GM23338 (cell line): Measurements from ENCODE around the gene ZNF664. TPM values are rescaled to one million over a fixed set of nuclear protein-coding genes. Genes with fewer than 3 reads are reported as not detected.

Experiments used
- ATAC-seq: fragments of 200-7000 bp; cut with Tn5 transposase; 3 replicates; pipeline ENCODE4 v1.9.1; 2020
- DNase-seq: peaks from one replicate; pipeline ENCODE4 v3.0.0-alpha.2; 2015; ENCODE audit warnings: low spot score
- H2AFZ ChIP-seq: fragments of 200-600 bp; sonication (generic); 2 replicates; pipeline ENCODE4 v1.8.0; 2016; ENCODE audit warnings: antibody characterized with exemption, mild to moderate bottlenecking, moderate library complexity
- H3F3A ChIP-seq: fragments of 200-600 bp; sonication (generic); replicated peaks from 2 replicates; pipeline ENCODE4 v1.8.0; 2017; ENCODE audit warnings: antibody characterized with exemption, mixed run types, low read depth
- H3K27ac ChIP-seq: fragments of 200-600 bp; sonication (generic); 2 replicates; pipeline ENCODE4 v1.6.1; 2016; ENCODE audit warnings: low read depth
- H3K27me3 ChIP-seq: fragments of 200-600 bp; sonication (generic); 2 replicates; pipeline ENCODE4 v1.8.0; 2016; ENCODE audit warnings: mild to moderate bottlenecking, mixed run types, moderate library complexity; ENCODE audit not compliant: insufficient read depth
- H3K36me3 ChIP-seq: fragments of 200-600 bp; sonication (generic); 2 replicates; pipeline ENCODE4 v1.8.0; 2016; ENCODE audit warnings: mild to moderate bottlenecking; ENCODE audit not compliant: insufficient read depth
- H3K4me1 ChIP-seq: fragments of 200-600 bp; sonication (generic); 2 replicates; pipeline ENCODE4 v1.8.0; 2016; ENCODE audit warnings: mild to moderate bottlenecking, moderate library complexity; ENCODE audit not compliant: insufficient read depth
- H3K4me2 ChIP-seq: fragments of 200-600 bp; sonication (generic); 2 replicates; pipeline ENCODE4 v1.7.1; 2017; ENCODE audit warnings: mixed run types
- H3K4me3 ChIP-seq: fragments of 200-600 bp; sonication (generic); 2 replicates; pipeline ENCODE4 v1.6.1; 2016; ENCODE audit warnings: mixed run types
- H3K79me2 ChIP-seq: fragments of 200-600 bp; sonication (generic); replicated peaks from 2 replicates; pipeline ENCODE4 v1.8.0; 2017; ENCODE audit warnings: mild to moderate bottlenecking; ENCODE audit not compliant: insufficient read depth
- H3K9me2 ChIP-seq: fragments of 200-600 bp; sonication (generic); 2 replicates; pipeline ENCODE4 v1.8.0; 2017; ENCODE audit not compliant: insufficient read depth
- H4K20me1 ChIP-seq: fragments of 200-600 bp; sonication (generic); replicated peaks from 2 replicates; pipeline ENCODE4 v1.8.0; 2017; ENCODE audit warnings: mild to moderate bottlenecking; ENCODE audit not compliant: insufficient read depth
- H3K27ac Mint-ChIP-seq: 2 replicates; pipeline ENCODE4 v1.8.0; 2020; ENCODE audit warnings: inconsistent platforms, mild to moderate bottlenecking, moderate library complexity, mixed read lengths
- H3K27me3 Mint-ChIP-seq: 3 replicates; pipeline ENCODE4 v1.8.0; 2022; ENCODE audit warnings: low read depth, mild to moderate bottlenecking, moderate library complexity, mixed read lengths, inconsistent platforms; ENCODE audit not compliant: insufficient read depth, poor library complexity
- H3K36me3 Mint-ChIP-seq: 3 replicates; pipeline ENCODE4 v1.8.0; 2021; ENCODE audit warnings: low read depth, mild to moderate bottlenecking, inconsistent platforms, moderate library complexity, mixed read lengths
- H3K4me1 Mint-ChIP-seq: 3 replicates; pipeline ENCODE4 v1.8.0; 2020; ENCODE audit warnings: mild to moderate bottlenecking, inconsistent platforms, mixed read lengths
- H3K4me3 Mint-ChIP-seq: 3 replicates; pipeline ENCODE4 v1.8.0; 2021; ENCODE audit warnings: moderate library complexity, mild to moderate bottlenecking, inconsistent platforms, mixed read lengths
- H3K9me3 Mint-ChIP-seq: 3 replicates; pipeline ENCODE4 v1.8.0; 2020; ENCODE audit warnings: moderate library complexity, mild to moderate bottlenecking, inconsistent platforms, mixed read lengths
- CREB1 ChIP-seq: fragments of 250-450 bp; sonication (Bioruptor Pico); IDR thresholded peaks from 2 replicates; pipeline ENCODE4 v1.5.0; 2020; ENCODE audit warnings: low read depth, mild to moderate bottlenecking, moderate library complexity
- EZH2 ChIP-seq: fragments of 200-600 bp; sonication (generic); IDR thresholded peaks from one replicate; pipeline ENCODE4 v1.8.0; 2017; ENCODE audit warnings: antibody characterized with exemption, mild to moderate bottlenecking, low read depth; ENCODE audit not compliant: unreplicated experiment
- EZH2phosphoT487 ChIP-seq: fragments of 200-600 bp; sonication (generic); IDR thresholded peaks from one replicate; pipeline ENCODE4 v1.8.1; 2018; ENCODE audit warnings: antibody characterized with exemption; ENCODE audit not compliant: unreplicated experiment
- JUNB ChIP-seq: IDR thresholded peaks from one replicate; pipeline ENCODE4 v1.6.1; 2016; ENCODE audit warnings: antibody characterized with exemption; ENCODE audit not compliant: unreplicated experiment
- POLR2AphosphoS5 ChIP-seq: IDR thresholded peaks from 2 replicates; pipeline ENCODE4 v1.6.1; 2016; ENCODE audit warnings: antibody characterized with exemption, low read depth
- ZNF114 ChIP-seq: fragments of 250-450 bp; sonication (Bioruptor Pico); IDR thresholded peaks from 2 replicates; pipeline ENCODE4 v1.5.0; 2020; ENCODE audit warnings: mild to moderate bottlenecking, moderate library complexity
- ZNF331 ChIP-seq: fragments of 250-450 bp; sonication (Bioruptor Pico); IDR thresholded peaks from 2 replicates; pipeline ENCODE4 v1.5.0; 2020; ENCODE audit warnings: low read depth, mild to moderate bottlenecking, moderate library complexity
- polyA plus RNA-seq: library from polyadenylated mRNA; unstranded; fragments of >200 nt; fragmentation: Nextera tagmentation; extraction: Ambion mirVana; gene quantifications from 2 replicates; pipeline ENCODE4 v1.2.1, GENCODE V29; 2016
- total RNA-seq: library from RNA; depleted of rRNA; stranded (reverse); fragments of >200 nt; shearing (Covaris generic); gene quantifications from 2 replicates; pipeline ENCODE4 v1.2.3, GENCODE V29; 2014
- TF ChIP-seq, protein P1 (sequence below): IDR thresholded peaks from one replicate; pipeline ENCODE4 v1.6.1; 2018; ENCODE audit warnings: antibody characterized with exemption; ENCODE audit not compliant: unreplicated experiment
- TF ChIP-seq, protein P2 (sequence below), 2 experiments: fragments of 200-600 bp in 1 of 2; sonication (generic) in 1 of 2; conservative IDR thresholded peaks; 2 replicates each; pipeline versions ENCODE4 v1.5.1 to v1.6.1; 2016 to 2017; ENCODE audit warnings: antibody characterized with exemption in 2 of 2, low read depth in 2 of 2, mild to moderate bottlenecking in 2 of 2, moderate library complexity in 1 of 2
- TF ChIP-seq, protein P3 (sequence below): IDR thresholded peaks from 2 replicates; pipeline ENCODE4 v1.6.1; 2016; ENCODE audit warnings: antibody characterized with exemption

ZNF664 gene
- total and polyA plus RNA-seq, 2 experiments from 2014 or later = 8.1 to 35.2 TPM

- TF ChIP-seq, protein P1, sequence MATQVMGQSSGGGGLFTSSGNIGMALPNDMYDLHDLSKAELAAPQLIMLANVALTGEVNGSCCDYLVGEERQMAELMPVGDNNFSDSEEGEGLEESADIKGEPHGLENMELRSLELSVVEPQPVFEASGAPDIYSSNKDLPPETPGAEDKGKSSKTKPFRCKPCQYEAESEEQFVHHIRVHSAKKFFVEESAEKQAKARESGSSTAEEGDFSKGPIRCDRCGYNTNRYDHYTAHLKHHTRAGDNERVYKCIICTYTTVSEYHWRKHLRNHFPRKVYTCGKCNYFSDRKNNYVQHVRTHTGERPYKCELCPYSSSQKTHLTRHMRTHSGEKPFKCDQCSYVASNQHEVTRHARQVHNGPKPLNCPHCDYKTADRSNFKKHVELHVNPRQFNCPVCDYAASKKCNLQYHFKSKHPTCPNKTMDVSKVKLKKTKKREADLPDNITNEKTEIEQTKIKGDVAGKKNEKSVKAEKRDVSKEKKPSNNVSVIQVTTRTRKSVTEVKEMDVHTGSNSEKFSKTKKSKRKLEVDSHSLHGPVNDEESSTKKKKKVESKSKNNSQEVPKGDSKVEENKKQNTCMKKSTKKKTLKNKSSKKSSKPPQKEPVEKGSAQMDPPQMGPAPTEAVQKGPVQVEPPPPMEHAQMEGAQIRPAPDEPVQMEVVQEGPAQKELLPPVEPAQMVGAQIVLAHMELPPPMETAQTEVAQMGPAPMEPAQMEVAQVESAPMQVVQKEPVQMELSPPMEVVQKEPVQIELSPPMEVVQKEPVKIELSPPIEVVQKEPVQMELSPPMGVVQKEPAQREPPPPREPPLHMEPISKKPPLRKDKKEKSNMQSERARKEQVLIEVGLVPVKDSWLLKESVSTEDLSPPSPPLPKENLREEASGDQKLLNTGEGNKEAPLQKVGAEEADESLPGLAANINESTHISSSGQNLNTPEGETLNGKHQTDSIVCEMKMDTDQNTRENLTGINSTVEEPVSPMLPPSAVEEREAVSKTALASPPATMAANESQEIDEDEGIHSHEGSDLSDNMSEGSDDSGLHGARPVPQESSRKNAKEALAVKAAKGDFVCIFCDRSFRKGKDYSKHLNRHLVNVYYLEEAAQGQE = no peak
- TF ChIP-seq, protein P2, sequence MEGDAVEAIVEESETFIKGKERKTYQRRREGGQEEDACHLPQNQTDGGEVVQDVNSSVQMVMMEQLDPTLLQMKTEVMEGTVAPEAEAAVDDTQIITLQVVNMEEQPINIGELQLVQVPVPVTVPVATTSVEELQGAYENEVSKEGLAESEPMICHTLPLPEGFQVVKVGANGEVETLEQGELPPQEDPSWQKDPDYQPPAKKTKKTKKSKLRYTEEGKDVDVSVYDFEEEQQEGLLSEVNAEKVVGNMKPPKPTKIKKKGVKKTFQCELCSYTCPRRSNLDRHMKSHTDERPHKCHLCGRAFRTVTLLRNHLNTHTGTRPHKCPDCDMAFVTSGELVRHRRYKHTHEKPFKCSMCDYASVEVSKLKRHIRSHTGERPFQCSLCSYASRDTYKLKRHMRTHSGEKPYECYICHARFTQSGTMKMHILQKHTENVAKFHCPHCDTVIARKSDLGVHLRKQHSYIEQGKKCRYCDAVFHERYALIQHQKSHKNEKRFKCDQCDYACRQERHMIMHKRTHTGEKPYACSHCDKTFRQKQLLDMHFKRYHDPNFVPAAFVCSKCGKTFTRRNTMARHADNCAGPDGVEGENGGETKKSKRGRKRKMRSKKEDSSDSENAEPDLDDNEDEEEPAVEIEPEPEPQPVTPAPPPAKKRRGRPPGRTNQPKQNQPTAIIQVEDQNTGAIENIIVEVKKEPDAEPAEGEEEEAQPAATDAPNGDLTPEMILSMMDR (conservative IDR thresholded peaks at IDR 0.05; ENCODE audit: low read depth in 2 of 2) = no peak
- TF ChIP-seq EZH2 (no peak), POLR2AphosphoS5 (no peak), CREB1 (CRISPR knock-in tag) (no peak)
These were observed 57.5 kb downstream of the ZNF664 start (continued) for GRCh38 chr12:124030510-124030909.

DNA sequence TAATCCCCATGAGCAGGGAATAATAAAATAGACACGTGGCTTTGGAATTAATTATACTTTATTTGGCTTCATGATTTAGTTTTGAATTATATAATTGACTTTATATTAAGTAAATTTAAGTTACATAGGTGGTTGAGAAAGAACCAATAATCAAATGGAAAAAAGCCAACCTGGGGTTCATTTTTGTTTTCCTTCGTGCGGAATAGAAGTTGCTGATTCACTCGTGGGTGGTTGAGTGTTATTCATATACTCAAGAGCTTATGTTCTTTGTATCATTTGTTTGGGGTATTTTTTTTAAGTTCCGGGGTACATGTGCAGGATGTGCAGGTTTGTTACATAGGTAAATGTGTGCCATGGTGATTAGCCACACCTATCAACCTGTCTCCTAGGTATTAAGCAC, 58.0 kb downstream of the ZNF664 start:
- H3K9me2 ChIP-seq = no peaks in the 10 kb centered on the region
- peaks cover 3% of the 10 kb centered on the region; the same call in 1 of the 2 replicates for H3F3A ChIP-seq
- TF ChIP-seq JUNB (no peak), ZNF331 (CRISPR knock-in tag) (no peak), ZNF114 (no peak), EZH2phosphoT487 (no peak), CREB1 (CRISPR knock-in tag) (no peak)
- TF ChIP-seq, protein P1 = no peak
- TF ChIP-seq, protein P3, sequence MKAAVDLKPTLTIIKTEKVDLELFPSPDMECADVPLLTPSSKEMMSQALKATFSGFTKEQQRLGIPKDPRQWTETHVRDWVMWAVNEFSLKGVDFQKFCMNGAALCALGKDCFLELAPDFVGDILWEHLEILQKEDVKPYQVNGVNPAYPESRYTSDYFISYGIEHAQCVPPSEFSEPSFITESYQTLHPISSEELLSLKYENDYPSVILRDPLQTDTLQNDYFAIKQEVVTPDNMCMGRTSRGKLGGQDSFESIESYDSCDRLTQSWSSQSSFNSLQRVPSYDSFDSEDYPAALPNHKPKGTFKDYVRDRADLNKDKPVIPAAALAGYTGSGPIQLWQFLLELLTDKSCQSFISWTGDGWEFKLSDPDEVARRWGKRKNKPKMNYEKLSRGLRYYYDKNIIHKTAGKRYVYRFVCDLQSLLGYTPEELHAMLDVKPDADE = no peak
- TF ChIP-seq, protein P2 (conservative IDR thresholded peaks at IDR 0.05; ENCODE audit: low read depth in 2 of 2) = no peak

More for the DNA sequence above, 58.0 kb downstream of the ZNF664 start:
- H3K4me1 Mint-ChIP-seq = peaks cover 9% of the 10 kb centered on the region; the same call in 2 of the 3 replicates
- Histone ChIP-seq H4K20me1 (no peaks in the 10 kb centered on the region), H3K4me1 (no peaks in the 10 kb centered on the region), H3K36me3 (no peaks in the 10 kb centered on the region), H3K27me3 (no peaks in the 10 kb centered on the region), H3K27ac (no peak overlapping the region), H3K4me2 (no peak overlapping the region), H3K79me2 (no peaks in the 10 kb centered on the region), H2AFZ (no peak overlapping the region), H3K4me3 (no peak overlapping the region)
- no peak for DNase-seq
- no peak overlapping the region for H3K27ac Mint-ChIP-seq
- ATAC-seq = no peak
- peaks cover 10% of the 10 kb centered on the region for H3K9me3 Mint-ChIP-seq
- H3K4me3 Mint-ChIP-seq = no peak overlapping the region
- H3K36me3 Mint-ChIP-seq = peaks cover 4% of the 10 kb centered on the region; the same call in 2 of the 3 replicates
- peaks cover 5% of the 10 kb centered on the region for H3K27me3 Mint-ChIP-seq
